Motor neuron (in vitro differentiated cells): ENCODE results near the gene BMF. TPM values are rescaled to one million over a fixed set of nuclear protein-coding genes. Genes with fewer than 3 reads are reported as not detected.
"Not testable (repeated sequence)": the region's sequence is repeated elsewhere in the genome, so short reads cannot be mapped to it uniquely, and the experiment has no call there.

ENCODE experiments used
- ATAC-seq, 8 experiments: fragments of 200-7000 bp; cut with Tn5 transposase; replicated peaks in 6 of 8; 2 replicates each; pipeline ENCODE4 v1.8.0; 2021; ENCODE audit warnings: mild to moderate bottlenecking in 8 of 8, moderate library complexity in 8 of 8
- H3K27ac ChIP-seq, 2 donors: fragments of 250-450 bp; sonication (Bioruptor Pico); 2 replicates each; pipeline ENCODE4 v1.9.0; 2021; ENCODE audit warnings: antibody characterized with exemption in 2 of 2, mild to moderate bottlenecking in 2 of 2, moderate library complexity in 1 of 2
- H3K4me1 ChIP-seq, 2 donors: fragments of 250-450 bp; sonication (Bioruptor Pico); replicated peaks in 1 of 2; 2 replicates each; pipeline ENCODE4 v1.6.1; 2021; ENCODE audit warnings: antibody characterized with exemption in 2 of 2, mild to moderate bottlenecking in 2 of 2, moderate library complexity in 1 of 2
- H3K4me3 ChIP-seq, 5 donors: fragments of 250-450 bp; sonication (Bioruptor Pico); 2 replicates each; pipeline ENCODE4 v1.9.0; 2021; ENCODE audit warnings: antibody characterized with exemption in 5 of 5, mild to moderate bottlenecking in 5 of 5, moderate library complexity in 4 of 5
- whole genome bisulfite sequencing, 10 experiments: fragments of 450-650 bp; shearing (Covaris generic); methylation state at CpG; one replicate each; pipeline ENCODE4 v1.0.0; 2022; 5-methylcytosine and 5-hydroxymethylcytosine counted together
- in situ Hi-C, 9 experiments: fragments of 400-800 bp; cut with MboI; loops; one replicate each; pipeline ENCODE4 v1.15.0; 2021; ENCODE audit warnings: low sequenced_read_pairs in 9 of 9, low pct_unique_long_range_greater_than_20kb in 2 of 9; ENCODE audit not compliant: unreplicated experiment in 9 of 9
- total RNA-seq, 8 experiments: library from RNA; unstranded; fragments of 300-600 nt; gene quantifications; 2 replicates each; pipeline versions ENCODE4 v1.2.3 to v1.2.4, GENCODE V29; 2022

Gene BMF
- total RNA-seq, 8 experiments from 2014 or later, result 2.0 to 32.7 (median 10.7) TPM

DNA sequence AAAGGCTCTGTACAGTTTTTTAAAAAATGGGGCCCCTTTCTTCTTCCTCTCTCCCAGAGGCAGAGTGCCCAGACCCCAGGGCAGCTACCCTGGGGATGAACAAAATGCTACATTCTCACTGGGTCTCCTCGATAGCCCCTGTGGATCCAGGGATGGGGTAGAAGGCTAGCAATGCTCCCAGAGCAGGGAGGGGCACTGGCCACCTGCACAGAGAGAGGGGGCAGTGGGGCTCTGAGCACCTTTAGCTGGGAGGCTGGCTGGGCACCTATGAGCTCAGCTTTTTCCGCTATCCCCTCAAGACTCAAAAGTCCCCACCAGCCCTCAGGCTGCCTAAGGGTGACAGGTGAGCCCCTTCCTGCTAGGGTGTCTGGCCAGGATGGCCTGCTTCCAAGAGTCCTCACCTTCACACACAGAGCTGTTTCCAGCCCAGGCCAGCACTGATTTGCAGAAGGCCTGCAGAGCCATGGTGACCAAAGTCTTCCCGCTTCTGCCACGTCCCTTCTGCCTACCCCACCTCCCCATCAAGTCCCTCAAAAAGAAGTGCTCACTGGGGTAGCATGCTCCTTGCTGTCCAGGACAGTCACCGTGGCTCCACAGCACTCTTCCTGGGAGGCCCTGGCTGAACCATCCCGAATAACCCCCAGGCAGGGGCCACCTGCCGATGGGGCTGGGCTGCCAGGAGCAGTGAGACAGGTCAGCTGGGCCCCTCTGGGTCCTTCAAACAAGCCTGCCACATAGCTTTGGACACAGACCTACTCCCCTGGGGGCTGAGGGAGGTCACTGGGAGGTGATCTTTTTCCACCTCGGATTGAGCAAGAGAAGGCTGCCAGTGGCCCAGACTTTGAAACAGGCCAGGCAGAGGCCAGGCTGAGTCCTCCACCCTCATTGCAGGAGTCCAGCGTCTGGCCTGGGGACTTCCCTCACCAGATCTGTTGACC lies 20.4 kb downstream of the BMF start:
- Histone ChIP-seq H3K27ac (peak overlapping the region; percentile 73 to 75), H3K4me1 (peaks cover 48 to 78% of the 10 kb centered on the region in 2 donors), H3K4me3 (no peak overlapping the region)
- in situ Hi-C loops, result no loop called here
- peak in 7 of 8 experiments; percentile 3 to 34 (median 15) for ATAC-seq
- WGBS, 10 experiments, result 0 to 100% (median 55%) methylated on average over 1 to 5 of the region's 9 CpGs; no CpG with 5 or more reads in 4 of the 10 experiments

DNA sequence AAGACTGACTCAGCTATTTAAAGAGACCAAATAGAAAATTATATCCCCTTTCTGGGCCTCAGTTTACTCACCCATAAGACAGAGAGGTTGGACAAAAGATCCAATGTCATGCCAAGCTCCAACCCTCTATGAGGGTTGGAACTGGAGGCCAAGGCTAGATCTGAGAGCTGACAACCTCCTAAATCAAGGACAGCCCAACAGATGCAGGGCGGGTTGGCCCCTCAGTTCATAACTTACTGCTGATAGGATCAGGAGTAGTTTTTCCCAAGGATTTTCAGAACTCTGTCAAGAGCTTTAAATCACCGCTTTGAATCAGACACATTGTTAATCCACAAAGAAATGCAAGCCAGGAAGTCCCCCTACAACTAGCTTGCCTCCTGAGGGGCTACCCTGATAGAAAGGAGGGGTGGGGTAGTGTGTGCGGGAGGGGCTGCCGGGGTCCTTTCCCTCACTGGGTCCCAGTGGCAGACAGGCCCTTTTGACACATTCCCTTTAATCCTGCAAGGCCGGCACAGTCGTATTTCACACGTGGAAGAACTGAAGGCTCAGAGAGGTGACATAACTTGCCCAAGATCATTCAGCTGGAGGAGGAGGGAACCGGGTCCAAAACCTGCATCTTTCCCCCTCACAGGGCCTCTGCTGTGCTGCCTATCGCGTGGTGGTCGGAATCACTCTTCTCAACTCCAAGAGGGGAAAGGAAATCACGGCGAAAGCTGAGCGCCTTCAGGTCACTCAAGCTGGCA lies 21.4 kb downstream of the BMF start:
- Histone ChIP-seq H3K4me1 (peaks cover 54 to 75% of the 10 kb centered on the region in 2 donors), H3K4me3 (no peak overlapping the region), H3K27ac (peak overlapping the region; percentile 73 to 75)
- peak in 4 of 8 experiments; percentile 1 to 27 (median 6) for ATAC-seq
- in situ Hi-C loops, result no loop called here
- WGBS, 10 experiments, result 38 to 100% (median 60%) methylated on average over 1 to 7 of the region's 14 CpGs; no CpG with 5 or more reads in 1 of the 10 experiments

DNA sequence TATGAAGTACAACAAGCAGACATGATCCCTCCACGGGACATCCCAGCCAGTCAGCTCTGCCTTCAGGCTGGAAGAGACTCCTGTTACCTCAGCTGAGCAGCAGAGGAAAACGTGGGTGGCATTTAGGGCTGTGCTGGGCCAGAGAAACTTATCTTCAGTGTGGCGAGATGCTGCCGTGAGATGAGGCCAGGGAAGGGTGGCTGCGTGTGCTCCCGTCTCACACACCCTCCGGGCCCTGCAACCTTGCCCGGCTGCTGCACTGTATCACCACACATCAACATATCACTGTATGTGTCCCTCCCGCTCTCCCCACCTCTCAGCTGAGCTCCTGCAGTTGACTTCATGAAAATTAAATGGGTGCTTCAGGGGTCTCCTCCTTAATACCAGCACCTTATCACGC lies 23.4 kb downstream of the BMF start:
- no peak overlapping the region for H3K4me3 ChIP-seq
- peaks cover 69 to 72% of the 10 kb centered on the region in 2 donors for H3K4me1 ChIP-seq
- H3K27ac ChIP-seq, result no peak overlapping the region
- ATAC-seq, result peak in 3 of 8 experiments; percentile 7 to 59 (median 31)
- 0 to 100% (median 53%) methylated on average over 1 to 4 of the region's 10 CpGs; no CpG with 5 or more reads in 5 of the 10 experiments for WGBS, 10 experiments
- in situ Hi-C loops, result no loop called here

DNA sequence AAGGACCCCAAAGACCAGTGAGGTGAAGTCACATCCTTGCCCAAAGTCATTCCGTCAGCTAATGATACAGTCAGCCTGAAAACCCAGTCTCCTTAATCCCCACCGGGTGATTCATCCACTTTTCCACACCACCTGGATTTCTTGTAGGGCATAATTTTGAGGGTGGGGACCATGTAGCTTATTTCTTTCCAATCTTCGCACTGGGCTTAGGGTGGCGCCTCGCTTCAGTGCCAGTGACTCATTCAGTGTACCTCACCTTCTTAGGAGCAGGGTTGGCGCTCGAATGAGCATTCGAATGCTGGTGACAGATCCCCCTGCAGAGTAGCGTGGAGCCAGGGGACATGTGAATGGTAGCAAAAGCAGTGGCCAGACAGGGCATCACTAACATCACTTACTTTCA lies 24.0 kb downstream of the BMF start:
- ATAC-seq, result peak in 1 of 8 experiments; percentile 7
- WGBS, 10 experiments, result 30 to 95% (median 83%) methylated on average over 2 to 6 of the region's 9 CpGs; no CpG with 5 or more reads in 5 of the 10 experiments
- in situ Hi-C loops, result no loop called here
- no peak overlapping the region for H3K4me3 ChIP-seq
- H3K27ac ChIP-seq, result no peak overlapping the region
- peaks cover 64 to 65% of the 10 kb centered on the region in 2 donors for H3K4me1 ChIP-seq

DNA sequence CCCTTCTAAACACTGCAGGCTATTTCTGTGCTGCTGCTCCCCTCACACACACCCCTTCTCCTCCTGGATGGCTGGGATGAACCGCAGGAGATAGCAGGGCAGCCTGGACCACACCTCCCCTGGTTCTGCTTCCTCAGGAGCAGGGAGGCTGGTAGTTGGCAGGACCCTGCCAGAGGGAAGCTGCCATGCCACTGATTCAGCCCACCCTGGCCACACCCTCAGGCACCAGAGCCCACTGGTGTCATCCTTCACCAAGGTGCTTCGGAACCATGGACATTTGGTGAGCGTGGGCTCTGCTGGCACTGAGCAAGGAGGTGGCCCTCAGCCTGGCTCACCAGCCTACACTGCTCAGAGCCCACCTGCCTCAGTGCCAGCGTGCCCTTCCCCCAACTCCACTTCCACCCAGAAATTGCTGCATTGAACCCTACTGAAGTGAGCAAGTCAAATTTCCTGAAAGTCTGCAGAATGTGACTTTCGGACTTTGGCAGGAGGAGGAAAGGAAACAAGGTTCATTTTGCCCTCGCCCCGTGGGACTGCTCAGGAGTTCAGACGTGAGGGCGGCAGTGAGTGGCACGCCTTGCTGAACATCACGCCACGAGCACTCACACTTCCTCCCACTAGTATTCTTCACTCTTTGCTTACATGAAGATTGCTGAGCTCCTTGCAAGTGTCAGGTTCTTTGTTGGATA lies 26.3 kb downstream of the BMF start:
- Histone ChIP-seq H3K4me3 (peak overlapping the region in 1 of 5 donors; percentile 2), H3K4me1 (peaks cover 41 to 42% of the 10 kb centered on the region in 2 donors), H3K27ac (peak overlapping the region; percentile 34 to 75)
- in situ Hi-C loops, result no loop called here
- WGBS, 10 experiments, result 0 to 100% (median 83%) methylated on average over 1 to 6 of the region's 12 CpGs; no CpG with 5 or more reads in 3 of the 10 experiments
- peak; percentile 9 to 59 (median 50) for ATAC-seq

DNA sequence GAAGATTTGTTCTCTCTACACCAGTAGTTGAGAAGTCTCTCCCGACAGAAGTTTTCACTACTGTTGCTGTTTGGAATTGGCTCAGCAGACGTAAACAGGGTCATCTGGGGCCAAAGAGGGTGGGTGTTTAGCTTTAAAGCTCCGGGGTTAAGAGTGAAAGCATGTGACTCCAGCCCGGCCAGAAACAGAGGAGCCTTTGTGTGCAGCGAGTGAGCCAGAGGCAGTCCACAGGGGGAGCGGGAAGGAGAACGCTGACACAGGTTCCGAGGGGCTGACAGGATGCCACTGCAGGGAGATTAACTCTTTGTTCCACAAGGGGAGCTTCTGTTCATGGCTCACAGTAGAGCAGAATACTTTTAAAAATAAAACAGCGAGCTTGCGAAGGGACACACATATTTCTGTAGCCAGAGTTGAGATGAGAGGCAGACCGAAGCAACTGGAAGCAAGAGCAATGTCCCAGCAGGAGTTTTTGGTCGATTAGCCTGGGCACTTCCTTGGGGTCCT lies 26.9 kb downstream of the BMF start:
- in situ Hi-C loops, result no loop called here
- WGBS, 10 experiments, result 0 to 16% (median 4%) methylated on average over 2 to 11 of the region's 12 CpGs; no CpG with 5 or more reads in 3 of the 10 experiments
- peak; percentile 79 to 98 (median 94) for ATAC-seq
- Histone ChIP-seq H3K27ac (peak overlapping the region; percentile 34 to 75), H3K4me1 (peaks cover 35 to 36% of the 10 kb centered on the region in 2 donors), H3K4me3 (peak overlapping the region in 1 of 5 donors; percentile 2)

DNA sequence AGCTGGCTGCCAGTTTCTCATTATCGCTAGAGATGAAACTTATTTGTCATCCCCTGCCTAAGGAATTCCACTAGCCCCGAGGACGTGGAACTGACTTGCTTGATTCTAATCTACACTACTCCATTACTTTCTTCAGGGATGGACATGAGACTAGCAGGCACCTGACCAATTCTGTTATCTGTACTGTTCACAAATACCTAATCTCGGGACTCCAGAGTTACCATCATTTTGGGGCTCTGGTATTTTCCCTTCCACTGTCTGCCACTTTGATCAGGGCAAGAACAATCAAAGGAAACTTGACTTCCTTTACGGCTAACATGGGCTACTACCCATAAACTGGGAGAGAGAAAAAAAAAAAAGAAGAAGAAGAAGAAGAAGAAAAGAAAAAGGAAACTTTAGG lies 27.8 kb downstream of the BMF start:
- WGBS, 10 experiments, result 43 to 80% (median 68%) methylated on average over 1 to 5 of the region's 5 CpGs
- Histone ChIP-seq H3K27ac (no peak overlapping the region), H3K4me3 (peak overlapping the region in 1 of 5 donors; percentile 2), H3K4me1 (peaks cover 31 to 35% of the 10 kb centered on the region in 2 donors)
- in situ Hi-C loops, result no loop called here
- no peak for ATAC-seq

DNA sequence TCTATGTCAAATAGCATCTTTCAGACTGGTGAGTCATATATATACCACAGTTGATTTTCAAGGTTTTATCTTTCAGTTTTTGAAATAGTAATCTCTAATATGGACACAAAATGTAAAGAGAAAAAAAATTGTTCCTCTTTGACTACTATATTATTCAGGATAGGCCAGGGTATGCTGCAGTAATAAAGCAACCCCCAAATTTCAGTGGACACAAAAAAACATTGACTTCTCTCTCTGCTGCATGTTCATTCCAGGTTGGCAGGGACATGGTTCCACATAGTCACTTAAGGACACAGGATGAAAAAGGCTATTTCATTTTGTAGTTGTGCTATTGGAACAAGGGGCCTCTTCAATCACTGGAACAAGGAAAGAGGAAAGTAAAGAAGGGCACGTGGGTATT lies 28.6 kb downstream of the BMF start:
- ATAC-seq, result no peak
- in situ Hi-C loops, result no loop called here
- WGBS, 10 experiments, result 20 to 92% (median 80%) methylated on average over 1 of the region's 1 CpG; no CpG with 5 or more reads in 2 of the 10 experiments
- Histone ChIP-seq H3K4me1 (peaks cover 29 to 35% of the 10 kb centered on the region in 2 donors), H3K27ac (no peak overlapping the region), H3K4me3 (no peak overlapping the region)

DNA sequence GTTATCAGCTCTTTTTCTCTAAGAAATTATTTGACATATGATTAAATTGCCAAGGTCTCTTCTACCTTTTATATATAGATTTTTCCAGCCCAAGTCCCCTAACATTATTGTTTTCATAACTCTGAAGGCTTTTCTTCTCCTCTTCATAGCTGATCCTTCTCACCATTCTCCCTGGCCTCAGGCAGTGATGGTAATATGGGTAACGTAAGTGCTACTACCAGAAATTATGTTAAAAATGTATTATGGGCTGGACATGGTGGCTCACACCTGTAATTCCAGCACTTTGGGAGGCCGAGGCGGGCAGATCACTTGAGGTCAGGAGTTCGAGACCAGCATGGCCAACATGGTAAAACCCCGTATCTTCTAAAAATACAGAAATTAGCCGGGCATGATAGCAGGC lies 29.2 kb downstream of the BMF start:
- no peak for ATAC-seq
- H3K27ac ChIP-seq, result no peak overlapping the region
- no peak overlapping the region for H3K4me3 ChIP-seq
- in situ Hi-C loops, result no loop called here
- peaks cover 28 to 33% of the 10 kb centered on the region in 2 donors for H3K4me1 ChIP-seq
- WGBS, 10 experiments, result 83 to 100% (median 100%) methylated on average over 1 to 4 of the region's 6 CpGs; no CpG with 5 or more reads in 3 of the 10 experiments

DNA sequence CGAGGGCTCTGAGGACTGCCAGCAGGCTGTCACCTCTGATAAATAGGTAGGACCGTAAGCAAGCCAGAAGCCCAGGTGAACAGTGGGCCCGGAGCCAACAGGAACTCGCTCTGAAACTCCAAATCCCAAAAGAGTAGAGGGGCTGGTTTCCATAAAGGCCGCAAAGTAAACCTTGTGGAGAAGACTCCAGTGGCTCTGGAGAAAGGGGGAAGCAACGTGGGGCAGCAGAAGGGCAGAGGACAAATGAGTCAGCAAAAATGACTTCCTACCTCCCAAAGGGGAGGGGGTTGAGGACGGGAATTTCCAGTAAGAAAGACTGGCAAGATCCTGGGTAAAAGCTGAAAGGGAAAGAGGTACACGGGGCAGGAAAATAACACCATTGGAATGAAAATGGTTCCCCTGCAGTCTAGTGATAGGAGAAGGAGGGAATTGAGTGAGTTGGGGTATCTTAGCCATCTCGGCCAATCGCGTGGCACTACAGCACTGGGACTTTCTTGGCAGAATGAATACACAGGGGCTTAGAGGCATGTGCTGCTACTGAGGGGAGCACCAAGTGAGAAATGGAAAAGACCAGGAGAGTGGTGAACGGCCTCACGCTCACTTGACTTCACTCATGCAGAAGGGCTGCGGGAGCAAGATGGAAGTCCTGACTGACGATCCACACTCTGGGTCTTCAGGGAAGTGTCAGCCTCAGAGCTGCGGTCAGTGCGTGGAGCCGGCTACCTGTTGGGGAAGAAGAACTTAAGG lies 33.2 kb downstream of the BMF start:
- WGBS, 10 experiments, result 71 to 100% (median 87%) methylated on average over 1 to 12 of the region's 18 CpGs; no CpG with 5 or more reads in 1 of the 10 experiments
- ATAC-seq, result no peak
- in situ Hi-C loops, result no loop called here
- no peak overlapping the region for H3K4me3 ChIP-seq
- H3K4me1 ChIP-seq, result peaks cover 0 to 4% of the 10 kb centered on the region in 2 donors
- H3K27ac ChIP-seq, result no peak overlapping the region

DNA sequence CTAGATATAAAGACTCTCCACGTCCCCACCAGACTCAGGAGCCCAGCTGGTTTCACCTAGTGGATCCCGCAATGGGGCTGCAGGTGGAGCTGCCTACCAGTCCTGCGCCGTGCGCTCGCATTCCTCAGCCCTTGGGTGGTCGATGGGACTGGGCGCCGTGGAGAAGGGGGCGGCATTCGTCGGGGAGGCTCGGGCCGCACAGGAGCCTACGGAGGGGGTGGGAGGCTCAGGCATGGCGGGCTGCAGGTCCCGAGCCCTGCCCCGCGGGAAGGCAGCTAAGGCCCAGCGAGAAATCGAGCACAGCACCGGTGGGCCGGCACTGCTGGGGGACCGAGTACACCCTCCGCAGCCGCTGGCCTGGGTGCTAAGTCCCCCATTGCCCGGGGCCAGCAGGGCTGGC lies 34.0 kb downstream of the BMF start:
- H3K27ac ChIP-seq, H3K4me1 ChIP-seq, in situ Hi-C loops, ATAC-seq, H3K4me3 ChIP-seq: not testable (repeated sequence)
- no CpG with 5 or more reads among the region's 27 CpGs for WGBS, 10 experiments
